Posterior vena cava (tissue), 2 donors: ENCODE results near the gene CFI. TPM values are rescaled to one million over a fixed set of nuclear protein-coding genes. Genes with fewer than 3 reads are reported as not detected.

Experiments
- DNase-seq: peaks from one replicate; pipeline ENCODE4 v3.0.0-alpha.2; 2020; ENCODE audit warnings: low spot score
- intact Hi-C, 2 donors: fragments of 100-400 bp; cut with DNase I; formaldehyde crosslinking; loops; one replicate each; pipeline versions ENCODE4 v1.14.1 to v1.14.2; 2022 to 2023
- total RNA-seq, 2 donors: library from RNA; stranded (reverse); fragmentation: NEBNext Ultra II Directional; extraction: Animal tissue kit (Norgen Biotek cat#: 25700); gene quantifications; one replicate each; pipeline ENCODE4 v1.2.1, GENCODE V29; 2021
- donor health status: DM: yes; HTN: yes; CAD: no.
- donor health status: DM: yes; HTN: yes; CAD: no.

CFI gene
- total RNA-seq, 2 donors from 2014 or later: 21.1 to 33.9 TPM

DNA sequence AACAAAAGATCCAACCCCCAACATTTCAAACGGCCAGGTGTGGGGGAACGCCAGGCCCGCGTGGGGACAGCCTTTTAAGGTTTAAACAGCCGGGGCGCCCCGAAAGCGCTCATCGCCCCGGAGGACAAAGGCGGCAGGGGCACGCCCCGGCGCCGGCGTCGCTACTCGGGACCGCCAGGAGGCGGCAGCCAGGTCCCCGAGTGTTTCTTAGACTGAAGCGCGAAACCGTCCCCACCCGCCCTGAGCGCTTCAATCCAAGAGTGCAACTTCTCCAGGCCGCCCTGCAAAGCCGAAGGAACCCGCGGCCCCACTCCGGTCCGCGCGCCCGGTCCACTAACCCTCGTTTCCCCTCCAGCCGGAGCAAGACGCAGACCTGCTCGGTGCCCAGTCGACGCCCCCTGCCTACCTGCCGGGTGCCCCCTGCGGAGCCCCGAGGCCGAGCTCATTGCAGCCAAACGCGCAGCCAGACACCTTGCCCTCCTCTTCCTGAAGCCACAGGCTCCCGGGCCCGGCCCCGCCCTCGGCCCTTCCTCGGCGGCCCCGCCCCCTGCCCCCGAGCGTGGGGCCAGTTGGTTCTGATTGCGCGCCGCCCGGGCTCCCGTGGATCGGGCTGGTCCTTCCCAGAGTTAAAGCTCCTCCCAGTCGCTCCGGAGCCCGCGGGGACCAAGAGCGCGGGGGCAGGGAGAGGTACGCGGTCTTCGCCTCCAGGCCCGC is 98.7 kb downstream of the CFI start, which contains the start of gene CASP6:
Gene CASP6, minus strand, starts transcription at position 496 of the 714 bp plus-strand sequence. Its CDS starts 50 bp downstream, at position 446.
- peak; percentile 92 for DNase-seq
- intact Hi-C loops: loop anchor here in 1 of 2 donors (5.0 kb wide), 1 partner anchor 114 kb away; the partner anchor contains the start of gene GAR1

DNA sequence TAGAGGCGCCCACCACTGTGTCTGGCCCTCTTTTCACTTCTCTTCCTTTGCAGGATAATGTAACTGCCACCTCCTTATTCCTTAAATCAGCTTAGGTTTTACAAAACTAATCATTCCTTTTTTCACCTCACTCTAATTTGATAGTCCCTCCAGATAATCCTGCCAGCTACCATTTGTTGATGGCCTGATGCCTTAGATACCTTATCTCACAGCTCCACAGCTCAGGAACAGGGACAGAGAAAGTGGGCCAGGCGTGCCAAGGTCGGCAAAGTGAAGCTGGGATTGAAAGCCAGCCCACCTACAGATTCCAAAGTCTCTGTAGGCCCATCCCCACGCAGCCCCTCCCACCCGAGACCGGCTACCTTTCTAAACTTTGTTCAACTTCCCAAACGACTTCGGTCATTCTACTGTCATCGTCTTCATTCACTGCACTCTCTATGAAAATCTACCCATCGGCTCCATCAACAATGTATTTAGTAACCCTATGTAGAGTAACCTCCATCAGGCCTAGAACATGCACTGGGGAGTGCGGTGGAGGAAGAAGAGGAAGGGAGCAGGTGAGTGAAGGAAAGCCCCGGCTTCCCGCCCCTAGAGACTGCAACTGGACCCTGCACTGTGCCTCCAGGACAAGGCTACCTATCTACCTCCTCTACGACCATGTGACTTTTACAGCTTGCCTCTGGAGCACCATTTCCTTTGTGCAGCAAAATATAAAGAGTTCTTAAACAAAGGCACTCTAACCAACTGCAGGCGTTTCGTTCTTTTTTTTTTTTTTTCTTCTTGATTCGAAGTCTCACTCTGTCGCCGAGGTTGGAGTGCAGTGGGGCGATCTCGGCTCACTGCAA is 100.0 kb downstream of the CFI start:
- intact Hi-C loops: loop anchor here in 1 of 2 donors (5.0 kb wide), 1 partner anchor 116 kb away; the partner anchor contains the start of gene GAR1
- no peak for DNase-seq

DNA sequence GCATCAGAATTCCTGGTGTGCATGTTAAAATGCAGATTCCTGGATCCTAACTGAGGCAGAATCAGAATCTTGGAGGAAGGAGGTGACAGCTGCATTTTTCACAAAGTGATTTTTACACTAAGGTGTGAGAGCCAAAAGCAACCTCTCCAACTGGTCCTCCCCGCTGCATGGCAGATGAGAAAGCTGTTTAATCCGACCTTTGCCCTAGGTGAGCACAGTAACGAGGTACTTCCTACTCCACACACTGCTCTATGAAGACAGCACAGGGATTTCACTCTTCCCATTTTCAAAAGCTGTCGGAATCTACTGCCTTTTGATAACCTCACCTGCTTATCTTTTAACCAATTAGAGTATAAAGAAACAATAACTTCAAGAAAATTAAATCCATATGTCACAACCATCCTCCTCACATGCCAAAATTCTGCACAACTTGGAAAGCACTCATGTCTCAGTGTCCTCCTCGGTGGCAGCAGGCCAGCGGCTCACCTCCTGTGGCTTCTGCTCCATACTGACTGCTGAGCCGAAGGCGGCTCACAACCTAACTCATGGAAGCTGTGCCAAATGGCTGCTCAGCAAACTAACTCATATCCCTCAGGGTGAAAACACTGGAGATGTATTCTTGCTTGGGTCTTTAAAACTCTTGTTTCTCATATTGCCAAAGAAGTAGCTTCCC is 102.1 kb downstream of the CFI start:
- no peak for DNase-seq
- intact Hi-C loops: loop anchor here in 1 of 2 donors (5.0 kb wide), 1 partner anchor 118 kb away; the partner anchor contains the start of gene GAR1

DNA sequence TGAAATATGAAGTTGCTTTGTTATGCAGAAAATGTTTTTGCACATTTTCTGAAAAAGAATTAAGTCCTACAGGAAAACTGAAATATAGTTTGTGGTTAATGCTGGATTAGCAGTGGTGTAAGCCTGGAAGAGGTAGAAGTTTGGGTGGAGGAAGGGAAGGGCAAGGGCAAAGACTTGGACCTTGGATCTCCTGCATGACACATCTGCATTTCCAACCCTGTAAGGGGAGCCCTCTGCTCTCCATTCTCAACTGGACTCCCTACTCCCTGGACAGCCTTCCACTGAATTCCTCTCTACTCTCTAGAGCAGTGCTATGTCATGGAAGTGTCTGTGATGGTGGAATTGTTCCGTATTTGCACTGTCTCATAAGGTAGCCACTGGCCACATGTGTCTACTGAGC is 103.1 kb downstream of the CFI start:
- no peak for DNase-seq
- intact Hi-C loops: no loop called here

DNA sequence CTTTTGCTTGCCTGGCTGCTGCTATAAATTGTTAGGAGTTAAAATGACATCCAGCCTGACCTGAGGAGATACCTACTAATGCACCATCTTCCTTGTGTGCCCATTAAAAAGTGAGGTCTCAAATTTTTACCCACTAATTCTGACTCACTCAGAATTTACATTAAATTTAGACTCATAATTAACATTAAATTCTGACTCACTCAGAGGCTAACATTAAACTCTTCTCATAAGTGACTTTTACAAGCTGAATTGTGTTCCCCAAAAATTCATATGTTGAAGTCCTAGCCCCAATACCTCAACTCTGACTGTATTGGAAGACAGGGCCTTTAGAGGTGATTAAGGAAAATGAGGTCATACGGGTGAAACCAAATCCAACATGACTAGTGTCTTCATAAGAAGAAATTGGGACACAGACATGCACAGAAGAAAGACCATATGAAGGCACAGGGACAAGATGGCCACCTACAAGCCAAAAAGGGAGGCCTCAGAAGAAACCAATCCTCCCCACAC is 110.3 kb downstream of the CFI start:
- intact Hi-C loops: no loop called here
- DNase-seq: no peak

Other genes with a start within 250 kb of the CFI start
- 10 to 100 TPM; 17.4 to 18.9 TPM for gene MCUB, start 241.8 kb downstream of the CFI start, total RNA-seq
- gene CASP6, start 98.6 kb downstream of the CFI start, total RNA-seq: 10 to 100 TPM; 10.5 to 11.6 TPM
- 10 to 100 TPM; 26.9 to 31.9 TPM for gene PLA2G12A, start 71.9 kb downstream of the CFI start, total RNA-seq
- 10 to 100 TPM in 1 of 2 donors, 1 to 10 TPM in 1; 9.4 to 14.6 TPM for gene GAR1, start 13.8 kb upstream of the CFI start, total RNA-seq
- gene RRH, start 26.0 kb upstream of the CFI start, total RNA-seq: under 1 TPM; 0.19 to 0.28 TPM
- under 1 TPM; 0.09 to 0.14 TPM for gene LRIT3, start 46.1 kb upstream of the CFI start, total RNA-seq
- gene EGF, start 110.9 kb upstream of the CFI start, total RNA-seq: under 1 TPM in 1 of 2 donors, not detected in 1; 0.14 TPM